ENCODE results near the gene ADO. TPM values are rescaled to one million over a fixed set of nuclear protein-coding genes. Genes with fewer than 3 reads are reported as not detected.
A peak's percentile ranks its signal among the peaks of the same experiment; 100 is the strongest.

Gene ADO
- total RNA-seq, 3 donors from 2014 or later, result 13.9 to 27.1 (median 22.9) TPM

DNA sequence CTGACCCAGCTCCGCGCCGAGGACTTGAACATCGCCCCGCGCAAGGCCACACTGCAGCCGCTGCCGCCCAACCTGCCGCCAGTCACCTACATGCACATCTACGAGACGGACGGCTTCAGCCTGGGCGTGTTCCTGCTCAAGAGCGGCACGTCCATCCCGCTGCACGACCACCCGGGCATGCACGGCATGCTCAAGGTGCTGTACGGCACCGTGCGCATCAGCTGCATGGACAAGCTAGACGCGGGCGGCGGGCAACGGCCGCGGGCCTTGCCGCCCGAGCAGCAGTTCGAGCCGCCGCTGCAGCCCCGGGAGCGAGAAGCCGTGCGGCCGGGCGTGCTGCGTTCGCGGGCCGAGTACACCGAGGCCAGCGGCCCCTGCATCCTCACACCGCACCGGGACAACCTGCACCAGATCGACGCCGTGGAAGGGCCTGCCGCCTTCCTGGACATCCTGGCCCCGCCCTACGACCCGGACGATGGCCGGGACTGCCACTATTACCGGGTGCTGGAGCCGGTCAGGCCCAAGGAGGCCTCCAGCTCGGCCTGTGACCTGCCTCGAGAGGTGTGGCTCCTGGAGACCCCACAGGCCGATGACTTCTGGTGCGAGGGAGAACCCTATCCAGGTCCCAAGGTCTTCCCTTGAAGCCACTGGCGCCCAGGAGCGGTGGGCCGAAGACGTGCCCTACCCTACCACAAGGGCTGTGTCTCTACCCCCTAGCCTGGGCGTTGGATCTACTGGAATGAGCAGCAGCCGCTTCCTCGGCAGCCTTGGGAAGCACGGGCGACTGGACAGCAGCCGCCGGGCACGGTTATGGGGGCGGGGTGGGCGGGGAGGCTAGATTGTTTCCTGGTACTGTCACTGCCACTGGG lies 945 bp downstream of the ADO start:
- intact Hi-C loops (cut with DNase I; ENCODE audit: low total_unique reads), result no loop called here
- DNase-seq (ENCODE audit: low spot score in 2 of 2), result peak in 1 of 2 donors; percentile 19
- Histone ChIP-seq H3K9me3 (no peaks in the 10 kb centered on the region), H3K4me3 (peak overlapping the region; percentile 81 to 98 (median 86)), H3K27me3 (no peaks in the 10 kb centered on the region), H3K27ac (peak overlapping the region; percentile 95 to 98), H3K36me3 (no peaks in the 10 kb centered on the region), H3K4me1 (peaks cover 0 to 7% of the 10 kb centered on the region in 2 donors)
- TF ChIP-seq POLR2A (IDR thresholded peaks at IDR 0.05) (no peak), POLR2AphosphoS5 (IDR thresholded peaks at IDR 0.05) (no peak)
- TF ChIP-seq, protein P1, sequence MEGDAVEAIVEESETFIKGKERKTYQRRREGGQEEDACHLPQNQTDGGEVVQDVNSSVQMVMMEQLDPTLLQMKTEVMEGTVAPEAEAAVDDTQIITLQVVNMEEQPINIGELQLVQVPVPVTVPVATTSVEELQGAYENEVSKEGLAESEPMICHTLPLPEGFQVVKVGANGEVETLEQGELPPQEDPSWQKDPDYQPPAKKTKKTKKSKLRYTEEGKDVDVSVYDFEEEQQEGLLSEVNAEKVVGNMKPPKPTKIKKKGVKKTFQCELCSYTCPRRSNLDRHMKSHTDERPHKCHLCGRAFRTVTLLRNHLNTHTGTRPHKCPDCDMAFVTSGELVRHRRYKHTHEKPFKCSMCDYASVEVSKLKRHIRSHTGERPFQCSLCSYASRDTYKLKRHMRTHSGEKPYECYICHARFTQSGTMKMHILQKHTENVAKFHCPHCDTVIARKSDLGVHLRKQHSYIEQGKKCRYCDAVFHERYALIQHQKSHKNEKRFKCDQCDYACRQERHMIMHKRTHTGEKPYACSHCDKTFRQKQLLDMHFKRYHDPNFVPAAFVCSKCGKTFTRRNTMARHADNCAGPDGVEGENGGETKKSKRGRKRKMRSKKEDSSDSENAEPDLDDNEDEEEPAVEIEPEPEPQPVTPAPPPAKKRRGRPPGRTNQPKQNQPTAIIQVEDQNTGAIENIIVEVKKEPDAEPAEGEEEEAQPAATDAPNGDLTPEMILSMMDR (IDR thresholded peaks at IDR 0.05), result no peak

DNA sequence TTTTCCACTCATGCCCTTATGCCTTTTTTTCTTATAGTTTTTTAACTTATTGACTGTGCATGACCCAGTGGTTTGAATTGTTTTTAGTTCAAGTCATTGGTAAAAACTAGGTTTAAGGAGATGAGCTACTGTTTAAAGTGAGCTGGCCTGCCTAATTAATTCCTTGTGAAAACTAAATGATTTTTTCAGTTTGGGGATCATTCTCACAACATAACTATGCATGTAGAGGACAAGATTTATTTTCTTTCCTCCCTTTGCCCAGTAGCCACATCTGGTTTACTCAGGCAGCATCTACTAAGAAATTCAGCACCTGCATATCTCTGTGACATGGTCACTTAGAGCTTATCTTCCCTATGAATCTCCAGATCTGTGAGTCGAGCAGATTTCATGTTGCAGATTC lies 1.7 kb downstream of the ADO start:
- Histone ChIP-seq H3K27ac (peak overlapping the region in 1 of 2 donors; percentile 95), H3K9me3 (no peaks in the 10 kb centered on the region), H3K4me1 (peaks cover 0 to 7% of the 10 kb centered on the region in 2 donors), H3K4me3 (peak overlapping the region; percentile 81 to 98 (median 86)), H3K27me3 (no peaks in the 10 kb centered on the region), H3K36me3 (no peaks in the 10 kb centered on the region)
- no peak for TF ChIP-seq POLR2AphosphoS5 (IDR thresholded peaks at IDR 0.05)
- no peak for TF ChIP-seq POLR2A (IDR thresholded peaks at IDR 0.05)
- TF ChIP-seq, protein P1 (IDR thresholded peaks at IDR 0.05), result no peak
- intact Hi-C loops (cut with DNase I; ENCODE audit: low total_unique reads), result no loop called here
- no peak for DNase-seq (ENCODE audit: low spot score in 2 of 2)

DNA sequence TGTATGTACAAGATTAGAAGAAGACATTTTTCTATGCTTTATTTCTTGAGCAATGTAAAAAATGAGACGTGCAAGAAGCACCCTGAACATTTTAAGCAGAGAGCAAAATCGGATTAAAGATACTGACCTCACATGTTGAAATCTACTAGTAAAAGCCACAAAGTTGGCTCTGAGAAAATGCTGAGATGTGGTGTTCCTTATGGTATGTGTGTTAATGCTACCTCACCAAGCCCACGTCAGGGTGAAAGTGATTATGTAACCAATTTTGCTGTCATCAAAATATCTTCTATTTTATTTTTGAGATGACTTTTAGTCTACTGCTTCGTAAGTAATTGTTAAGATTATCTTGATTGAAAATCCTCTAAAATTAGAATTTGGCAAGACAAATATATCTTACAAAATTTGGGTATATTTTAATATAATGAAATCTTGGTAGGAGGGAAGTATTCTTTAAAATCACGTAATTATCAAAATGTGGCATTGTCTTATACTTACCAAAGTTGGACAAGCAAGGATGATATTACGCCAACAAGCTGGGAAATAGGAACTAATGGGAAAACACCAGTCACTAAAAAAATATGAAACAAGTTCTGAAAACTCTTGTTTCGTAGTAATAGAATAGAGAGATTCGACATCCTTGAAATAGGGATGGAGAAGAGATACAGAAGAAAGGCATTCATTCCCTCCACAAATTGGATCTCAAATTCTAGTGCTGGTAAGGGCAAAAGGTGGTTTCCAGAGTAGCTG lies 5.8 kb downstream of the ADO start:
- intact Hi-C loops (cut with DNase I; ENCODE audit: low total_unique reads), result no loop called here
- H3K4me1 ChIP-seq, result peaks cover 4 to 17% of the 10 kb centered on the region in 2 donors

DNA sequence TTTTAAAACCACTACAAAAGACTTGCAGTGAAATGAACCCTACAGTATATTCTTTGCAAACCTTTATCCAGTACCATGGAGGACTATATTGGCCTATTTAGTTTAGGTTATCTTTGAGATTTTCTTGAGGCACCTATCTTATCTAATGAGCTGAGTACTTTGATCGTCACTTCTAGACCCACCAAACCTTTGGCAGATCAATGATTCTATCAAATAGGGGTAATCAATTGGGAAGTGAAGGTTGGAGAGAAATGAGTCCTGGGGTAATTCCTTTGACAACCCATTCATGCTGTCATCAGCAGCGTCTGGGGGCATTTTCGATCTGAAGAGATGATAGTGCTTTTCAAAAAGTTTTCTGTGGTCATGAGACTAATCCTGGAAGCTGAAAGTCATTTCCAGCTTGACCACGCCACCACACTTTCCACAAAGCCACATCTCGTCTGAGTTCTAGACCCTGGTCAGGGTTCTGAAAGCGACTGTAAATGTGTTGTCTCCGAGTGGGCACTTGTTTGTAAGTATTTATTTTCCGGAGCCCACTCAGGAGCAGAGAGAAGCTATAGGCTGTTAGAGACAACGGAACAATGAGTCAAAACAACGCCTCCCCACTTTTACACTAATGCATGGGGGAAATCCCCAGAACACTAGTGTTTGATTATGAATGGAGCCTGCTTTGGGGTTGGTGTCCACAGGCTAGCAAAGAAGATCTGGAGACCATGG lies 6.8 kb downstream of the ADO start:
- Histone ChIP-seq H3K36me3 (no peaks in the 10 kb centered on the region), H3K4me1 (peaks cover 4 to 17% of the 10 kb centered on the region in 2 donors), H3K27ac (peak overlapping the region; percentile 2 to 45), H3K4me3 (peak overlapping the region in 1 of 3 donors; percentile 6), H3K9me3 (no peaks in the 10 kb centered on the region), H3K27me3 (peaks cover 0 to 18% of the 10 kb centered on the region in 2 donors)
- intact Hi-C loops (cut with DNase I; ENCODE audit: low total_unique reads), result no loop called here
- DNase-seq (ENCODE audit: low spot score in 2 of 2), result no peak
- no peak for TF ChIP-seq POLR2A (IDR thresholded peaks at IDR 0.05)
- TF ChIP-seq POLR2AphosphoS5 (IDR thresholded peaks at IDR 0.05), result no peak
- TF ChIP-seq, protein P1 (IDR thresholded peaks at IDR 0.05), result no peak

More for the DNA sequence above, 5.8 kb downstream of the ADO start:
- Histone ChIP-seq H3K27me3 (peaks cover 0 to 14% of the 10 kb centered on the region in 2 donors), H3K4me3 (no peak overlapping the region), H3K27ac (peak overlapping the region; percentile 2 to 45), H3K9me3 (no peaks in the 10 kb centered on the region), H3K36me3 (no peaks in the 10 kb centered on the region)
- no peak for DNase-seq (ENCODE audit: low spot score in 2 of 2)
- TF ChIP-seq, protein P1 (IDR thresholded peaks at IDR 0.05), result no peak
- no peak for TF ChIP-seq POLR2A (IDR thresholded peaks at IDR 0.05)
- no peak for TF ChIP-seq POLR2AphosphoS5 (IDR thresholded peaks at IDR 0.05)
